Vagina (tissue), 2 donors: ENCODE measurements around the gene MAP3K10. TPM values are rescaled to one million over a fixed set of nuclear protein-coding genes. Genes with fewer than 3 reads are reported as not detected.
"Not testable (repeated sequence)": the region's sequence is repeated elsewhere in the genome, so short reads cannot be mapped to it uniquely, and the experiment has no call there.

ENCODE experiments used
- DNase-seq, 2 donors: peaks; one replicate each; pipeline ENCODE4 v3.0.0-alpha.2; 2017; ENCODE audit errors: extremely low spot score in 2 of 2
- H3K27ac ChIP-seq: fragments of 200-600 bp; sonication (generic); one replicate; pipeline ENCODE4 v1.5.1; 2019
- H3K27me3 ChIP-seq: fragments of 200-600 bp; sonication (generic); one replicate; pipeline ENCODE4 v1.5.1; 2019
- H3K36me3 ChIP-seq, 2 donors: fragments of 200-600 bp; sonication (generic); one replicate each; pipeline ENCODE4 v1.5.1; 2017 to 2019
- H3K4me1 ChIP-seq: fragments of 200-600 bp; sonication (generic); one replicate; pipeline ENCODE4 v1.5.1; 2019
- H3K4me3 ChIP-seq, 2 donors: fragments of 200-600 bp; sonication (generic); 1 replicate in 1 of 2; 2 replicates in 1 of 2; pipeline ENCODE4 v1.5.1; 2016 to 2019
- H3K9me3 ChIP-seq: fragments of 200-600 bp; sonication (generic); one replicate; pipeline ENCODE4 v1.5.1; 2019
- POLR2A ChIP-seq, 2 donors: fragments of 450-650 bp; IDR thresholded peaks; one replicate each; pipeline ENCODE4 v1.6.1; 2017; ENCODE audit warnings: antibody characterized with exemption in 2 of 2, mild to moderate bottlenecking in 2 of 2, moderate library complexity in 2 of 2
- POLR2AphosphoS5 ChIP-seq, 2 donors: sonication (generic); formaldehyde crosslinking; IDR thresholded peaks; one replicate each; pipeline ENCODE4 v1.9.0; 2017; ENCODE audit warnings: antibody characterized with exemption in 2 of 2, mild to moderate bottlenecking in 2 of 2, low read depth in 1 of 2; ENCODE audit not compliant: insufficient read depth in 1 of 2
- intact Hi-C: fragments of 100-400 bp; cut with DNase I; formaldehyde crosslinking; loops from one replicate; pipeline ENCODE4 v1.15.1; 2023
- total RNA-seq: library from RNA; depleted of rRNA; stranded (reverse); fragments of >200 nt; gene quantifications from one replicate; pipeline ENCODE4 v1.2.3, GENCODE V29; 2016
- TF ChIP-seq, protein P1 (sequence below), 3 experiments: fragments of 450-650 bp in 2 of 3; fragments of 200-600 bp in 1 of 3; sonication (generic) in 1 of 3; IDR thresholded peaks; one replicate each; pipeline ENCODE4 v1.5.1; 2017 to 2019; ENCODE audit warnings: antibody characterized with exemption in 3 of 3, mild to moderate bottlenecking in 2 of 3, moderate library complexity in 2 of 3

The MAP3K10 gene
- total RNA-seq, 1 donor from 2014 or later, result 10.6 TPM

DNA sequence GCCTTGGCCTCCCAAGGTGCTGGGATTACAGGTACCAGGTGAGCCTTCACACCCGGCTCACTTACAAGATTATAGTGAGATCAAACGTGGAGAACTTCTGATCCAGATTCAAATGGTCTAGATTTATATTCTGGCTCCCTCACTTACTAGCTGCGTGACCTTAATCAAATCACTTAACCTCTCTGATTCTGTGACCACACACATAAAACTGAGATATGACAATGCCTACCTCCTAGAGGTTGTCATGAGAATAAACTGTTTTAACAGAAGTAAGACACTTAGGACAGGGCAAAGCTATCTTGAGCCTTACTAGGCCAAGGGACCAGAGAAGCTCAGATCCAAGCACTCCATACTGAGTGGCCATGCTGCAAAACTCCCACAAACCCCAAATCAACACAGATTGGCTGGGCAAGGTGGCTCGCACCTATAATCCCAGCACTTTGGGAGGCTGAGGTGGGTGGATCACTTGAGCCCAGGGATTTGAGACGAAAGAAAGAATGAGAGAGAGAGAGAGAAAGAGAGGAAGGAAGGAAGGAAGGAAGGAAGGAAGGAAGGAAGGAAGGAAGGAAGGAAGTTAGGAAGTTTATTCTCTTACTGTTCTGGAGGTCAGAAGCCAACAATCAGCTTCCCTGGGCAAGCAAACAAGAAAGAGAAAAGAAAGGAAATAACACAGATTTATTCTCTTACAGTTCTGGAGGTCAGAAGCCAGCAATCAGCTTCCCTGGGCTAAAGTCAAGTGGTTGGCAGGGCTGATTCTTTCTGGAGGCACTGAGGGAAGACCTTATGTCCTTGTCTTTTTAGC, 46.1 kb upstream of the MAP3K10 start:
- peak in 1 of 2 donors; percentile 13 for DNase-seq
- intact Hi-C loops, result no loop called here
- TF ChIP-seq POLR2AphosphoS5 (IDR thresholded peaks at IDR 0.05; ENCODE audit: insufficient read depth in 1 of 2, low read depth in 1 of 2) (no peak), POLR2A (IDR thresholded peaks at IDR 0.05) (no peak)
- TF ChIP-seq, protein P1, sequence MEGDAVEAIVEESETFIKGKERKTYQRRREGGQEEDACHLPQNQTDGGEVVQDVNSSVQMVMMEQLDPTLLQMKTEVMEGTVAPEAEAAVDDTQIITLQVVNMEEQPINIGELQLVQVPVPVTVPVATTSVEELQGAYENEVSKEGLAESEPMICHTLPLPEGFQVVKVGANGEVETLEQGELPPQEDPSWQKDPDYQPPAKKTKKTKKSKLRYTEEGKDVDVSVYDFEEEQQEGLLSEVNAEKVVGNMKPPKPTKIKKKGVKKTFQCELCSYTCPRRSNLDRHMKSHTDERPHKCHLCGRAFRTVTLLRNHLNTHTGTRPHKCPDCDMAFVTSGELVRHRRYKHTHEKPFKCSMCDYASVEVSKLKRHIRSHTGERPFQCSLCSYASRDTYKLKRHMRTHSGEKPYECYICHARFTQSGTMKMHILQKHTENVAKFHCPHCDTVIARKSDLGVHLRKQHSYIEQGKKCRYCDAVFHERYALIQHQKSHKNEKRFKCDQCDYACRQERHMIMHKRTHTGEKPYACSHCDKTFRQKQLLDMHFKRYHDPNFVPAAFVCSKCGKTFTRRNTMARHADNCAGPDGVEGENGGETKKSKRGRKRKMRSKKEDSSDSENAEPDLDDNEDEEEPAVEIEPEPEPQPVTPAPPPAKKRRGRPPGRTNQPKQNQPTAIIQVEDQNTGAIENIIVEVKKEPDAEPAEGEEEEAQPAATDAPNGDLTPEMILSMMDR (IDR thresholded peaks at IDR 0.05), result no peak
- Histone ChIP-seq H3K27me3 (no peaks in the 10 kb centered on the region), H3K4me3 (no peak overlapping the region), H3K27ac (no peak overlapping the region), H3K9me3 (no peaks in the 10 kb centered on the region), H3K4me1 (no peaks in the 10 kb centered on the region), H3K36me3 (no peaks in the 10 kb centered on the region)

DNA sequence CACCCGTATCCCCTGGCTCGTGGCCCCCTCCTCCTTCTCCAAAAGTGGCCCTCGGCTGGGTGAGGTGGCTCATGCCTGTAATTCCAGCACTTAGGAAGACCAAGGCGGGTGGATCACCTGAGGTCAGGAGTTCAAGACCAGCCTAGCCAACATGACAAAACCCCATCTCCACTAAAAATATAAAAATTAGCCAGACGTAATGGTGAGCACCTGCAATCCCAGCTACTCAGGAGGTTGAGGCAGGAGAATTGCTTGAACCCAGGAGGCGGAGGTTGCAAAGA, 45.5 kb upstream of the MAP3K10 start:
- intact Hi-C loops, H3K4me1 ChIP-seq, H3K4me3 ChIP-seq, H3K36me3 ChIP-seq, H3K9me3 ChIP-seq, H3K27ac ChIP-seq, H3K27me3 ChIP-seq: not testable (repeated sequence)
- peak in 1 of 2 donors; percentile 25 for DNase-seq

- peak; percentile 5 to 28 for DNase-seq
- intact Hi-C loops, result no loop called here
These were observed 43.9 kb upstream of the MAP3K10 start for GRCh38 chr19:40147338-40147692.

GRCh38 chr19:40147693-40148347, 43.4 kb upstream of the MAP3K10 start:
- H3K27ac ChIP-seq, result no peak overlapping the region
- no peak for TF ChIP-seq POLR2AphosphoS5 (IDR thresholded peaks at IDR 0.05; ENCODE audit: insufficient read depth in 1 of 2, low read depth in 1 of 2)
- TF ChIP-seq, protein P1 (IDR thresholded peaks at IDR 0.05), result no peak
- no peak for TF ChIP-seq POLR2A (IDR thresholded peaks at IDR 0.05)
- H3K27me3 ChIP-seq, result no peaks in the 10 kb centered on the region
- no peak overlapping the region for H3K4me3 ChIP-seq
- no peaks in the 10 kb centered on the region for H3K36me3 ChIP-seq
- intact Hi-C loops, result no loop called here
- DNase-seq, result peak; percentile 72
- no peaks in the 10 kb centered on the region for H3K9me3 ChIP-seq
- no peaks in the 10 kb centered on the region for H3K4me1 ChIP-seq

More at GRCh38 chr19:40147338-40147692, 43.9 kb upstream of the MAP3K10 start:
- TF ChIP-seq POLR2AphosphoS5 (IDR thresholded peaks at IDR 0.05; ENCODE audit: insufficient read depth in 1 of 2, low read depth in 1 of 2), result no peak
- no peak for TF ChIP-seq POLR2A (IDR thresholded peaks at IDR 0.05)
- TF ChIP-seq, protein P1 (IDR thresholded peaks at IDR 0.05), result no peak
- Histone ChIP-seq H3K36me3 (no peaks in the 10 kb centered on the region), H3K4me3 (no peak overlapping the region), H3K27ac (no peak overlapping the region), H3K9me3 (no peaks in the 10 kb centered on the region), H3K27me3 (no peaks in the 10 kb centered on the region), H3K4me1 (no peaks in the 10 kb centered on the region)

DNA sequence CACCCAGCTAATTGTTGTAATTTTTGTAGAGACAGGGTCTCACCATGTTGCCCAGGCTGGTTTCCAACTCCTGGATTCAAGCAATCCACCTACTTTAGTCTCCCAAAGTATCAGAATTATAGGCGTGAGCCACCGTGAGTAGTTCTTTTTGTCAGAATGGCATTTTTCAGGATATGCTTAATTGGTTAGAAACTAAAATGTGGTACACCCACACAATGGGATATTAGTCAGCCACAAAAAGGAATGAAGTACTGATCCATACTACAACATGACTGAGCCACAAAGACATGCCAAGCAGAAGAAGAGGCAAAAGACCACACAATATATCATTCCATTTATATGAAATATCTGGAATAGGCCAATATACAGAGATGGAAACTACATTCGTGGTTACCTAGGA, 41.7 kb upstream of the MAP3K10 start:
- H3K27ac ChIP-seq, result no peak overlapping the region
- no peaks in the 10 kb centered on the region for H3K27me3 ChIP-seq
- H3K9me3 ChIP-seq, result no peaks in the 10 kb centered on the region
- DNase-seq, result peak in 1 of 2 donors; percentile 25
- no peak overlapping the region for H3K4me3 ChIP-seq
- no peaks in the 10 kb centered on the region for H3K36me3 ChIP-seq
- intact Hi-C loops, result no loop called here
- no peaks in the 10 kb centered on the region for H3K4me1 ChIP-seq
- no peak for TF ChIP-seq POLR2AphosphoS5 (IDR thresholded peaks at IDR 0.05; ENCODE audit: insufficient read depth in 1 of 2, low read depth in 1 of 2)
- TF ChIP-seq, protein P1 (IDR thresholded peaks at IDR 0.05), result no peak
